Bronchial epithelial cell (primary cell): ENCODE measurements around the gene MYG1. TPM values are rescaled to one million over a fixed set of nuclear protein-coding genes. Genes with fewer than 3 reads are reported as not detected.

Experiments used
- DNase-seq: peaks from one replicate; pipeline ENCODE4 v3.0.0-alpha.2; 2010; ENCODE audit warnings: low read depth
- FAIRE-seq: peaks from 2 replicates; lab custom pipeline; 2011; peaks lifted over from hg19 to GRCh38; lab: Jason Lieb, UNC
- H3K27me3 ChIP-seq: 2 replicates; pipeline ENCODE4 v1.5.1; 2011; ENCODE audit warnings: low read length; ENCODE audit not compliant: control insufficient read depth, insufficient read depth
- H3K36me3 ChIP-seq: 2 replicates; pipeline ENCODE4 v1.5.1; 2011; ENCODE audit warnings: low read length; ENCODE audit not compliant: control insufficient read depth, insufficient read depth
- H3K4me3 ChIP-seq: 2 replicates; pipeline ENCODE4 v1.5.1; 2011; ENCODE audit warnings: mild to moderate bottlenecking, low read depth, low read length, control low read depth
- total RNA-seq: library from RNA; depleted of rRNA; stranded (reverse); fragments of >200 nt; gene quantifications from 2 replicates; pipeline ENCODE4 v1.2.1, GENCODE V29; 2014
- TF ChIP-seq, protein P1 (sequence below): IDR thresholded peaks from 2 replicates; pipeline ENCODE4 v1.5.1; 2011; ENCODE audit warnings: mild to moderate bottlenecking, moderate library complexity, low read length, control low read depth, inconsistent platforms; ENCODE audit not compliant: insufficient read depth, severe bottlenecking

The MYG1 gene
- total RNA-seq, 1 donor from 2014 or later = 29.7 TPM

DNA sequence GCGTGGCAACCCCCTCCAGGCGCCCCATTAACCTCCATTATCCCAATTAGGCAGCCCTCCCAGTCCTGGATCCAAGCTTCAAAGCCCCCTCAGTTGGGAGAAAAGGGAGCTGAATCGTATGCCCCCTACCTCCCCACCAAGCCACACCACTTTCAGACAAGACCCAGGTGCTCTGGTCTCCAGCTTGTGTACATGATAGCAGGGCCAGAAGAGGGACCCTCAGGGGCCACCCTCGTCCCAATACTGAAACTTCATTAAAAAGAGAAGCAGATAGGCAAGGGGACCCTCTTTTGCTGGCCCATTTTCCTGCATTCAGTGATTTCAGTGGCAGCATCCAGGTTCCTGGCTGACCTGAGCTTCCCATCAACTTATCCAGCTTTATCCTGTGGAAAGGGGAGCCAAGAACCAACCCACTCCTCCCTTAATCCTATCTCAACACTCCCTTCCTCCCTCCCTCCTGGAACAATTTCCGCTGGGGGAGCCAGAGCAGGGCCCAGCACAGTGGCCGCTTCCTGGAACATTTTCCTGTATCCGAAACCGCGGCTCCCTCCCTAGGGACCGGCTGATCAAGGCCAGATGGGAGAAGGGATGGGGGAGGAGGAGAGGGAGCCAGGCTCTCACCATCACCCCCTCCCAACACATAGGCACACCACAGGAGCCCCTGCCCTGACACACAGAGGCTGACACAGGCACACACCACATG lies 46.1 kb downstream of the MYG1 start:
- FAIRE-seq = no peak
- Histone ChIP-seq H3K36me3 (no peaks in the 10 kb centered on the region), H3K27me3 (no peaks in the 10 kb centered on the region), H3K4me3 (no peak overlapping the region)
- no peak for DNase-seq
- TF ChIP-seq, protein P1, sequence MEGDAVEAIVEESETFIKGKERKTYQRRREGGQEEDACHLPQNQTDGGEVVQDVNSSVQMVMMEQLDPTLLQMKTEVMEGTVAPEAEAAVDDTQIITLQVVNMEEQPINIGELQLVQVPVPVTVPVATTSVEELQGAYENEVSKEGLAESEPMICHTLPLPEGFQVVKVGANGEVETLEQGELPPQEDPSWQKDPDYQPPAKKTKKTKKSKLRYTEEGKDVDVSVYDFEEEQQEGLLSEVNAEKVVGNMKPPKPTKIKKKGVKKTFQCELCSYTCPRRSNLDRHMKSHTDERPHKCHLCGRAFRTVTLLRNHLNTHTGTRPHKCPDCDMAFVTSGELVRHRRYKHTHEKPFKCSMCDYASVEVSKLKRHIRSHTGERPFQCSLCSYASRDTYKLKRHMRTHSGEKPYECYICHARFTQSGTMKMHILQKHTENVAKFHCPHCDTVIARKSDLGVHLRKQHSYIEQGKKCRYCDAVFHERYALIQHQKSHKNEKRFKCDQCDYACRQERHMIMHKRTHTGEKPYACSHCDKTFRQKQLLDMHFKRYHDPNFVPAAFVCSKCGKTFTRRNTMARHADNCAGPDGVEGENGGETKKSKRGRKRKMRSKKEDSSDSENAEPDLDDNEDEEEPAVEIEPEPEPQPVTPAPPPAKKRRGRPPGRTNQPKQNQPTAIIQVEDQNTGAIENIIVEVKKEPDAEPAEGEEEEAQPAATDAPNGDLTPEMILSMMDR = no peak

DNA sequence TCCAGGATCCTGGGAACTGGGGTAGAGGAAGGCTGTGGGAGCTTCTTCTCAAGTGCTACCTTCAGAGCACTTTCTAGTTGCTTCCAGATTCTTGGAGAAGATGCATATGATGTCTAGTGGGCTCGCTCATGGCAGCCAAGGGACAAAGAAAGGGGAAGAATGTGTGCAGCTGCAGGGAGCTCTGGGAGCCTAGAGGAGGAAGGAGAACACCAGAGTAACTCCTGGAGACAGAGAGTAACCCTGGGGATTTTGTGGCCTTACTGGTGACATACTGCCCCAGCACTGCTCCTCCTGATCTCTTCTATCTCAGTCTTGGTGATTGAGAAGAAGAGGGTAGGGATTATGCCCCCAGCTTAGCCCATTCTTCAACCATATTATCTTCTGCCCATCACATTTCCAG lies 47.0 kb downstream of the MYG1 start:
- no peak for DNase-seq
- TF ChIP-seq, protein P1 = no peak
- H3K4me3 ChIP-seq = no peak overlapping the region
- FAIRE-seq = no peak
- H3K27me3 ChIP-seq = no peaks in the 10 kb centered on the region
- H3K36me3 ChIP-seq = no peaks in the 10 kb centered on the region

DNA sequence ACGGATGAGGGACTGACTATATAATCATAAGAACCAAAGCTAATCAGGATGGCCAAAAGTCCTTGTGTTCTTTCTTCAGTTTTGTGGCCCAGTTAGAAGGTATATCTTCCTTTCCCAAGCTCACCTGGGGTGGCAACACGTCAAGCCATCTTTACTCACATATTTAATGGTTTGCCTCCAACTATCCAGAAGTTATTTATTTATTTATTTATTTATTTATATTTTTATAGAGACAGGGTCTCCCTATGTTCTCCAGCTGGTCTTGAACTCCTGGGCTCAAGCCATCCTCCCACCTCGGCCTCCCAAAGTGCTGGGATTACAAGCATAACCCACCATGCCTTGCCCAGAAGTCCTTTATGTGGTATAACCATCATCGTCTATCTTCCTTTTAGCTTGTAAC lies 48.4 kb downstream of the MYG1 start:
- no peak for DNase-seq
- Histone ChIP-seq H3K27me3 (no peaks in the 10 kb centered on the region), H3K36me3 (no peaks in the 10 kb centered on the region), H3K4me3 (no peak overlapping the region)
- FAIRE-seq = no peak
- TF ChIP-seq, protein P1 = no peak

DNA sequence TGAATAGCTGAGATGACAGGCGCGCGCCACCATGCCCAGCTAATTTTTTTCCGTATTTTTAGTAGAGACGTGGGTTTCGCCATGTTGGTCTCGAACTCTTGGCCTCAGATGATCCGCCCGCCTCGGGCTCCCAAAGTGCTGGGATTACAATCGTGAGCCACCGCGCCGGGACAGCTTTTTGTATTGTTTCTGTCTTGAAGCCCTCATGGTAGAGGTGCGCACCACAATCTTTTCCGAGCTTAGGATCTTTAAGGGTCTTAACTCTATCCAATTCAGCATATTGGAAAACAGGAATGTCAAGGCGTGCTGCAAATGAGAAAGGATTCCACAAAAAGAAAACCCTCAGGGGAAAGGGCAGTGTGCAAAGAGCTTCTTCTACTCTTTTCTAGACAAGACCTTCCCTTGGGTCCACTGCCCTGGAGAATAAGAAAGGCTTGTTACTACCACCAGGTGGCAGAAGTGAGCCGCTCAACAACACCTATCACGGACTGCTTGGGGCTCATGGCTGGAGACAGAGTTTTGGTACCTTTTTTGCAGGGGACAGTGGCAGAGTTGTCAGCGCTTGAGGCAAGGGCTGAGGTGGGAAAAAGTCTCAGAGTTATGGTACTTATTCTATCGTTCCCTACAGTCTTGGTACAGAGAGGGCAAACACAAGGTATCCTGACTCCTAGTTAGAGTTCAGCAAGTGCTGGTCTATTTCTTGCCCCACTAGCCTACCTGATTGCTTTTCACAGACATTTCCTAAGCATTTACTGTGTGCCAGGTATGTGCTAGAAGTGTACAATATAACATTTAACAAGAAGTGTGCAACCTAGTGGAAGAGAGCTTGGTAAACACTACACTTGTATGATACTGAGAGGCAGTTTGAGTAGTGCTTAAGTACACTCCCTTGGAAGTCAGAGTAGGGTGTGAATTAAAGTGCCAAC lies 53.1 kb downstream of the MYG1 start:
- FAIRE-seq = no peak
- H3K4me3 ChIP-seq = no peak overlapping the region

DNA sequence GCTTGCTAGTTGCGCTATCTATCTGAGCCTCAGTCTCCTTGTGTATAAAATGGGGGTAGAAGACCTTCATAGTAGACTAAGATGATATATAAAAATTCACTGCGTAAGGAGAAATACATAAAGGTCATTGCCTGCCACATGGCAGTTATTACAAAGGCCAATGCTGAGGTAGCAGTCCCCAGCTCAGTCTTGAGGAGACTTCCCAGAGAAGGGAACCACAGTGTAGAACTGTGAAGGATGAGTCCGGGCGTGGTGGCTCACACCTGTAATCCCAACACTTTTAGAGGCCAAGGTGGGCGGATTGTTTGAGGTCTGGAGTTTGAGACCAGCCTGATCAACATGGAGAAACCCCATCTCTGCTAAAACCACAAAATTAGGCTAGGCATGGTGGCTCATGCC lies 53.8 kb downstream of the MYG1 start:
- no peak for FAIRE-seq
- TF ChIP-seq, protein P1 = no peak
- Histone ChIP-seq H3K36me3 (no peaks in the 10 kb centered on the region), H3K4me3 (no peak overlapping the region), H3K27me3 (no peaks in the 10 kb centered on the region)
- no peak for DNase-seq

More for the DNA sequence above, 53.1 kb downstream of the MYG1 start:
- TF ChIP-seq, protein P1 = peak; percentile 80
- Histone ChIP-seq H3K36me3 (no peaks in the 10 kb centered on the region), H3K27me3 (no peaks in the 10 kb centered on the region)
- DNase-seq = peak; percentile 75
